ENCODE measurements around the gene MOSPD3.

Gene MOSPD3

DNA sequence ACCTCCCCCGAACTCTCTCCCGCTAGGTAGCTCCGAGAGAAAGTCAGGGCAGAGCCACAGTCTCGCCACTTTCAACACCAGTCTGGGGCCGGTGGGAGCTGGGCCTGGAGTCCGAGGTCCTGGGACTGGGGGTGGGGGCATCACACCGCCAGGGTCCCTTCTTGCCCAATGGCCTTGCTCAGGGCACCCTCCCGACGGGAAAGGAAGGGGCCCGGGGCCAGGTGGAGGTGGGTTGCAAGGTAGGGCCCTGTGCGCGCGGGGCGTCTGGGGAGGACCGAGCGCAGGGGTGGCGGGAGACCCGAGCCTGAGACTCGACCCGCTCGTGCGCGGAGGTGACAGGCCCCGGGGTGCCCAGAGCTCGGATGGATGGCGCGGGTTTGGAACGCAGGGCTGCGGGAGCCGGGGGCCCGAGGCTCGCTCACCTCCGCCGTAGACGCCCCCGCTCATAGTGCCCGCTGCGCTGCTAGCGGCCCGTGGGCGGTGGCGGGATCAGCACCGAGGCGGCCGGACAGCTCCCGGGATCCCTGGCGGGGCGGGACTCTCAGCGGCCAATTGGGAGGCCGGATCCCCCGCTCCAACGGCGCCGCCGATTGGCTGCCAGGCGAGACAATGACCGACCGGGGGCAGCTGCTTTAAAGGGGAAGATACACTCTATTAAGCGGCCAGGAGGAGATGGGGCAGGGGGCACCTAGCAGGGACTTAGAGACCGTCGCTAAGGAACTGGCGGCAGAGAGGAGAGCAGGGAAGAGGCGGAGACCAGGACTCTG is 43.8 kb downstream of the MOSPD3 start, which contains the start of gene ACTL6B:
ACTL6B (minus strand) TSS at position 541 of the 767 bp plus-strand sequence; CDS start at position 447, 94 bp downstream.
- TF ChIP-seq, protein P1, sequence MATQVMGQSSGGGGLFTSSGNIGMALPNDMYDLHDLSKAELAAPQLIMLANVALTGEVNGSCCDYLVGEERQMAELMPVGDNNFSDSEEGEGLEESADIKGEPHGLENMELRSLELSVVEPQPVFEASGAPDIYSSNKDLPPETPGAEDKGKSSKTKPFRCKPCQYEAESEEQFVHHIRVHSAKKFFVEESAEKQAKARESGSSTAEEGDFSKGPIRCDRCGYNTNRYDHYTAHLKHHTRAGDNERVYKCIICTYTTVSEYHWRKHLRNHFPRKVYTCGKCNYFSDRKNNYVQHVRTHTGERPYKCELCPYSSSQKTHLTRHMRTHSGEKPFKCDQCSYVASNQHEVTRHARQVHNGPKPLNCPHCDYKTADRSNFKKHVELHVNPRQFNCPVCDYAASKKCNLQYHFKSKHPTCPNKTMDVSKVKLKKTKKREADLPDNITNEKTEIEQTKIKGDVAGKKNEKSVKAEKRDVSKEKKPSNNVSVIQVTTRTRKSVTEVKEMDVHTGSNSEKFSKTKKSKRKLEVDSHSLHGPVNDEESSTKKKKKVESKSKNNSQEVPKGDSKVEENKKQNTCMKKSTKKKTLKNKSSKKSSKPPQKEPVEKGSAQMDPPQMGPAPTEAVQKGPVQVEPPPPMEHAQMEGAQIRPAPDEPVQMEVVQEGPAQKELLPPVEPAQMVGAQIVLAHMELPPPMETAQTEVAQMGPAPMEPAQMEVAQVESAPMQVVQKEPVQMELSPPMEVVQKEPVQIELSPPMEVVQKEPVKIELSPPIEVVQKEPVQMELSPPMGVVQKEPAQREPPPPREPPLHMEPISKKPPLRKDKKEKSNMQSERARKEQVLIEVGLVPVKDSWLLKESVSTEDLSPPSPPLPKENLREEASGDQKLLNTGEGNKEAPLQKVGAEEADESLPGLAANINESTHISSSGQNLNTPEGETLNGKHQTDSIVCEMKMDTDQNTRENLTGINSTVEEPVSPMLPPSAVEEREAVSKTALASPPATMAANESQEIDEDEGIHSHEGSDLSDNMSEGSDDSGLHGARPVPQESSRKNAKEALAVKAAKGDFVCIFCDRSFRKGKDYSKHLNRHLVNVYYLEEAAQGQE (IDR thresholded peaks at IDR 0.05; ENCODE audit: insufficient read depth in 1 of 2, low read depth in 2 of 2, low read length in 2 of 2) = peak; percentile 94 to 98
- TF ChIP-seq TAF1 (IDR thresholded peaks at IDR 0.05; ENCODE audit: borderline replicate concordance, insufficient read depth, low read length) = no peak

Data from PFSK-1 (cell line).